Heart left ventricle (tissue), 16 donors: ENCODE data around the gene KCNJ6. TPM values are rescaled to one million over a fixed set of nuclear protein-coding genes. Genes with fewer than 3 reads are reported as not detected.

ENCODE experiments used
- ATAC-seq, 4 donors: fragments of 200-7000 bp; cut with Tn5 transposase; one replicate each; pipeline ENCODE4 v1.9.1; 2020 to 2022; ENCODE audit warnings: moderate library complexity in 4 of 4, mild to moderate bottlenecking in 3 of 4, moderate number of reproducible peaks in 1 of 4
- DNase-seq, 5 donors: peaks; one replicate each; pipeline ENCODE4 v3.0.0-alpha.2; 2020
- H3K27ac ChIP-seq, 12 donors: fragments of 200-600 bp; sonication (generic) in 4 of 12; one replicate each; pipeline versions ENCODE4 v1.5.0 to v1.8.0; 2016 to 2022; ENCODE audit warnings: mild to moderate bottlenecking in 2 of 12
- H3K27me3 ChIP-seq, 9 donors: fragments of 200-600 bp; sonication (generic) in 2 of 9; one replicate each; pipeline versions ENCODE4 v1.5.1 to v1.8.0; 2016 to 2022; ENCODE audit warnings: mild to moderate bottlenecking in 3 of 9
- H3K36me3 ChIP-seq, 9 donors: fragments of 200-600 bp; sonication (generic) in 2 of 9; one replicate each; pipeline versions ENCODE4 v1.5.0 to v1.8.0; 2018 to 2022; ENCODE audit warnings: mild to moderate bottlenecking in 2 of 9
- H3K4me1 ChIP-seq, 12 donors: fragments of 200-600 bp; sonication (generic) in 4 of 12; one replicate each; pipeline versions ENCODE4 v1.5.0 to v1.8.0; 2016 to 2022; ENCODE audit warnings: mild to moderate bottlenecking in 3 of 12
- H3K4me3 ChIP-seq, 12 donors: fragments of 200-600 bp; sonication (generic) in 4 of 12; one replicate each; pipeline versions ENCODE4 v1.5.0 to v1.8.0; 2017 to 2022; ENCODE audit warnings: mild to moderate bottlenecking in 9 of 12, moderate library complexity in 4 of 12
- H3K9me3 ChIP-seq, 12 donors: fragments of 200-600 bp; sonication (generic) in 4 of 12; one replicate each; pipeline versions ENCODE4 v1.5.0 to v1.8.0; 2016 to 2022; ENCODE audit warnings: mild to moderate bottlenecking in 1 of 12
- CTCF ChIP-seq, 12 donors: fragments of 200-600 bp; sonication (generic) in 4 of 12; IDR thresholded peaks; one replicate each; pipeline versions ENCODE4 v1.5.0 to v1.8.0; 2018 to 2022; ENCODE audit warnings: antibody characterized with exemption in 12 of 12, mild to moderate bottlenecking in 5 of 12
- POLR2A ChIP-seq, 2 donors: fragments of 450-650 bp; IDR thresholded peaks; one replicate each; pipeline ENCODE4 v1.6.1; 2017; ENCODE audit warnings: antibody characterized with exemption in 2 of 2, mild to moderate bottlenecking in 2 of 2, moderate library complexity in 2 of 2
- WGBS, 4 donors: extraction: QIAGEN DNeasy Blood & Tissue Kit in 2 of 4; methylation state at CpG; one replicate each; pipeline versions ENCODE4 v1.1.5 to v1.1.7; 2013 to 2018; 5-methylcytosine and 5-hydroxymethylcytosine counted together
- intact Hi-C, 10 donors: fragments of 100-400 bp; cut with DNase I; formaldehyde crosslinking; loops; one replicate each; pipeline versions ENCODE4 v1.11.1 to v1.14.2; 2022
- polyA plus RNA-seq, 2 donors: library from polyadenylated mRNA; stranded (reverse); fragments of 200-250 nt; gene quantifications; one replicate each; pipeline ENCODE4 v1.2.3, GENCODE V29; 2013
- total RNA-seq, 9 donors: library from RNA; depleted of rRNA in 2 of 9; stranded (reverse); fragments of >200 nt in 2 of 9; fragmentation: NEBNext Ultra II Directional in 3 of 9; extraction: Animal tissue kit (Norgen Biotek cat#: 25700) in 3 of 9; gene quantifications; one replicate each; pipeline versions ENCODE4 v1.1.0 to v1.2.4, GENCODE V29; 2016 to 2023
- donor health status: ischemic (EF 13 %, LVEDD 7.1; RV severe dilation, severe dysfunction).
- donor health status: healthy with polysubstance abuse.
- donor health status: DM: no; HTN: yes; CAD: no.
- donor health status: DM: no; HTN: no; CAD: no.
- donor health status: ischemic (EF 25% LVEDD 6.9; RV normal size, moderate dysfunction).
- donor health status: ischemic (EF 25% LVEDD 5.7; RV mildly dilated, moderate dysfunction).
- donor health status: healthy.
- donor health status: DM: yes; HTN: yes; CAD: no.
- donor health status: ischemic (EF 35%, LVEDD 5.7; RV mildly dilated, moderate dysfunction).
- donor health status: nonischemic (EF 11% LVEDD 7.7; RV severe dilation, severe dysfunction).
- donor health status: DM: yes; HTN: yes; CAD: no.
- donor health status: PGD.
- donor health status: ischemic (EF 29% LVEDD 5.4; RV normal size, mild dysfunction).
- donor health status: nonischemic (EF 23%, LVEDD 6.1; RV moderate dilation, normal function).

The KCNJ6 gene
- total and polyA plus RNA-seq, 11 donors = not detected

- intact Hi-C loops = no loop called here
- 78 to 85% (median 81%) methylated on average over 2 of the region's 2 CpGs for WGBS, 4 donors
- no peak overlapping the region for H3K4me3 ChIP-seq
- no peak overlapping the region for H3K27ac ChIP-seq
- peaks cover 0 to 4% (median 0%) of the 10 kb centered on the region in 9 donors for H3K27me3 ChIP-seq
- DNase-seq (no peak), ATAC-seq (no peak)
- H3K36me3 ChIP-seq = no peaks in the 10 kb centered on the region
- peaks cover 0 to 13% (median 4%) of the 10 kb centered on the region in 12 donors for H3K4me1 ChIP-seq
- no peaks in the 10 kb centered on the region for H3K9me3 ChIP-seq
- TF ChIP-seq CTCF (IDR thresholded peaks at IDR 0.05) = no peak
- TF ChIP-seq POLR2A (IDR thresholded peaks at IDR 0.05) = no peak
These were observed 171.7 kb downstream of the KCNJ6 start for GRCh38 chr21:37744551-37744950.

- intact Hi-C loops = no loop called here
- H3K27ac ChIP-seq = peak overlapping the region in 3 of 12 donors; percentile 22 to 40 (median 26)
- peak in 2 of 4 donors; percentile 51 to 53 for ATAC-seq
These were observed 173.7 kb downstream of the KCNJ6 start for GRCh38 chr21:37742532-37742931.

GRCh38 chr21:37742115-37742514, 174.1 kb downstream of the KCNJ6 start:
- Histone ChIP-seq H3K36me3 (no peaks in the 10 kb centered on the region), H3K4me1 (peaks cover 0 to 33% (median 11%) of the 10 kb centered on the region in 12 donors), H3K9me3 (no peaks in the 10 kb centered on the region), H3K27ac (peak overlapping the region in 3 of 12 donors; percentile 4 to 26 (median 22)), H3K27me3 (no peaks in the 10 kb centered on the region), H3K4me3 (no peak overlapping the region)
- DNase-seq = no peak
- TF ChIP-seq POLR2A (IDR thresholded peaks at IDR 0.05) = no peak
- no peak for TF ChIP-seq CTCF (IDR thresholded peaks at IDR 0.05)
- intact Hi-C loops = no loop called here
- no peak for ATAC-seq

More at GRCh38 chr21:37742532-37742931, 173.7 kb downstream of the KCNJ6 start:
- no peak for TF ChIP-seq CTCF (IDR thresholded peaks at IDR 0.05)
- no peak for TF ChIP-seq POLR2A (IDR thresholded peaks at IDR 0.05)
- peaks cover 0 to 29% (median 10%) of the 10 kb centered on the region in 12 donors for H3K4me1 ChIP-seq
- no peaks in the 10 kb centered on the region for H3K36me3 ChIP-seq
- H3K27me3 ChIP-seq = no peaks in the 10 kb centered on the region
- 53 to 68% (median 56%) methylated on average over 1 of the region's 1 CpG for WGBS, 4 donors
- H3K4me3 ChIP-seq = no peak overlapping the region
- no peak for DNase-seq
- H3K9me3 ChIP-seq = no peaks in the 10 kb centered on the region

- 29 to 37% (median 34%) methylated on average over 2 of the region's 2 CpGs for WGBS, 4 donors
- Histone ChIP-seq H3K4me3 (no peak overlapping the region), H3K27me3 (no peaks in the 10 kb centered on the region), H3K4me1 (peaks cover 0 to 31% (median 10%) of the 10 kb centered on the region in 12 donors), H3K9me3 (no peaks in the 10 kb centered on the region), H3K36me3 (no peaks in the 10 kb centered on the region), H3K27ac (peak overlapping the region in 4 of 12 donors; percentile 12 to 70 (median 24))
- DNase-seq (no peak), ATAC-seq (peak; percentile 67 to 82 (median 78))
- TF ChIP-seq POLR2A (IDR thresholded peaks at IDR 0.05) = no peak
- no peak for TF ChIP-seq CTCF (IDR thresholded peaks at IDR 0.05)
- intact Hi-C loops = no loop called here
These were observed 178.3 kb downstream of the KCNJ6 start for GRCh38 chr21:37737996-37738395.
